HG03097 (cell line): Measurements from ENCODE around the gene OGDH.
"Not testable (repeated sequence)": the region's sequence is repeated elsewhere in the genome, so short reads cannot be mapped to it uniquely, and the experiment has no call there.

Experiments used
- ATAC-seq: cut with Tn5 transposase; IDR thresholded peaks from one replicate; pipeline ENCODE4 v1.9.1; 2021; ENCODE audit not compliant: unreplicated experiment, low FRiP score

Gene OGDH

DNA sequence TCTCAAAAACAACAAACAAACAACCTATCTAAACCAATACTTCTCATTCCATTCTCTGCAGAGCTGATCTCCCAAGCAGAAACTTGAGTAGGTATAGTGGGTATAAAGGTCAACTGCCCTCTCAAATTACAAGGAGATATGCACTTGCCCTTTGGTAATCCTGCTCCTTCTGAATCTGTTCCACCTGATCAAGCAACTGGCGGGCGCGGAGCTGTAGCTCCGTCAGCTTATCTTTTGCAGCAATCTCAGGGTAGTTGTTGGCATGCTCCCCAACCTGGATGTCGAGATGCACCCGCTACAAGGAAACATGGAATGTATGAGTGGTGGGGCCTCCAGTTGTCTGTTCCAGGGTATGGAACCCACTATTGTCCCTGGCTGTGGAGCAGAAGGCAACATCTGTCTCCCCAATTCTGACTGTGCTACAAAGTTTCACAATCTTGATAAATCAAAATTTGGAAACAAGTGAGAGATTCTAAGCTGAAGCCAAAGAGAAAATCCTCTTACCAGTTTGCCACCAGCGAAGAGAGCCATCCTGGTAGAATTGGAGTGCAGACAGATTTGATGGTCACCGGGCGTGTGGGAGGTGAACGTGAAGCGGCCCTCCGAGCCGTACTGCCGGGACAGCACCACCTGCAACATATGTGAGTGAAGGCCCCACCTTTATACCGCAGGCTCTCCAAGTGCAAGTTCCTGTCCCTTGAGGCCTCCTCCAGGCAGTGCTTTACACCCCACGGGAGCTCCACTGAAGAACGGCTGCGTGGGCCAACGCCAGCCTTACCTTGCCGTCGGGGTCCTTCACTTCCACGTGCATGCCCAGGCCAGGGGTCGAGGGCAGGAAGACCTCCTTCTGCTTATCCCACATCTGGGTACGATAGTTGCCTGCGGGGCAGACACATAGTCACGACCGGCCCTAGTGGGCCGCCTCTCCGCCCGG is 25.2 kb upstream of the OGDH start:
- ATAC-seq = peak; percentile 25

DNA sequence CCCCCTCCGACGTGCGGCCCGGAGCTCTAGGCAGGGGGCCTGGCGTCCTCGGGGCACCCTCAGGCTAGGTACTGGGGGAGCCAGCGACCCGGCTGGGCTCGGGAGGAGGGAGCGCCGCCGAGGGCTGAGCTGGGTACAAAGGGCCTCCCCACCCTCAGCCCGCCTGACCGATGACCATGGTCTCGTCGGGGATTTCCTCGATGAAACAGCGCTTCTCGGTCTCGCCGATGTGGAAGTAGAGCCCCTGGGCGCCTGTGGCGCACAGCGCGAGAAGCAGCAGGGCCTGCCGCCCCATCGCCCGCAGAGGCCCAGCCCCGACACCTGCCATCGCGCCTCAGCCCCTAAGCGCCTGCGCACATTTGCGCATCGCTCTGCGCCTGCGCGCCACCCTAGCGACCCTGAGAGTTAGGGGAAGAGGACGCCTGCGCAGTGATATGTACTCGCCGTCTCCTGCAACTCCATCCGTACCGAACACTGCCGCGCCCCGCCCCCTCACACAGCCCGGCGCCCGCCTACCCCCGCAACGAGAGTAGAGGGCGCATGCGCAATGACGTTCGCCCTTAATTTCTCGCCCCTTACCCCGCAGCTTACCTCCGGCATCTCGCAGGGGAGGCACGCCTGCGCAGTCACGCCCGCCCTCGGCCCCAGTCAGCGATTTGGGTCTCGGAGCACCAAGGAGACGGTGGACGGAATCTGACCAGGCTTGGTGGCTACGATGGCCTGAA is 24.4 kb upstream of the OGDH start, which contains the start of gene TMED4:
Gene TMED4 (minus strand): TSS at position 353 of the 725 bp plus-strand sequence. CDS start 25 bp downstream, at position 328.
- ATAC-seq = peak; percentile 78

DNA sequence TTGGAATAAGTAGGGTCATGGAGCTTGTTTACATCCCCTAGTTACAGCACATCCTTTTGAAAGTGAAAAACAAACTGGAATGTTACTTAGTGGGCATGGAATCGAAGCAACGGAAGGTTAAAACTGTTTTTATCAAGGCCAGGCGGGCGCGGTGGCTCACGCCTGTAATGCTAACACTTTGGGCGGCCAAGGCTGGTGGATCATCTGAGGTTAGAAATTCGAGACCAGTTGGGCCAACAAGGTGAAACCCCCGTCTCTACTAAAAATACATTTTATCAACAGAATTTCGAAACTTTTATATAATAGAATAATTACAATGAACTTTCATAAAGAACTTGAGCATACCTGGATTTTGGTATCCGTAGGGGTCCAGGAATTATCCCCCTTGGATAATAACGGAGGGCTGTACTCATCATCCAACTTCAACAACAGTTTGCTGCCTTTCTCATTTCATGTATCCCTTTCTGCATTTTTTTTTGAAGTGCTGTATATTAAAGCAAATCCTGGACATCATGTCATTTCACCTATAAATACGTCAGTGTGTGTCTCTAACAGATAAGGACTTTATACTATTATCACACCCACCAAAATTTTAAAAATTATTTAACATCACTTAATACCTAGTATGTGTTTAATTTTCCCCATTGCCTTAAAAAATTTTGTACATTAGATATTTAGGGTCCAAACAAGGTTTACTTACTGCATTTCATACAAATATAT is 23.1 kb upstream of the OGDH start:
- ATAC-seq = no peak

DNA sequence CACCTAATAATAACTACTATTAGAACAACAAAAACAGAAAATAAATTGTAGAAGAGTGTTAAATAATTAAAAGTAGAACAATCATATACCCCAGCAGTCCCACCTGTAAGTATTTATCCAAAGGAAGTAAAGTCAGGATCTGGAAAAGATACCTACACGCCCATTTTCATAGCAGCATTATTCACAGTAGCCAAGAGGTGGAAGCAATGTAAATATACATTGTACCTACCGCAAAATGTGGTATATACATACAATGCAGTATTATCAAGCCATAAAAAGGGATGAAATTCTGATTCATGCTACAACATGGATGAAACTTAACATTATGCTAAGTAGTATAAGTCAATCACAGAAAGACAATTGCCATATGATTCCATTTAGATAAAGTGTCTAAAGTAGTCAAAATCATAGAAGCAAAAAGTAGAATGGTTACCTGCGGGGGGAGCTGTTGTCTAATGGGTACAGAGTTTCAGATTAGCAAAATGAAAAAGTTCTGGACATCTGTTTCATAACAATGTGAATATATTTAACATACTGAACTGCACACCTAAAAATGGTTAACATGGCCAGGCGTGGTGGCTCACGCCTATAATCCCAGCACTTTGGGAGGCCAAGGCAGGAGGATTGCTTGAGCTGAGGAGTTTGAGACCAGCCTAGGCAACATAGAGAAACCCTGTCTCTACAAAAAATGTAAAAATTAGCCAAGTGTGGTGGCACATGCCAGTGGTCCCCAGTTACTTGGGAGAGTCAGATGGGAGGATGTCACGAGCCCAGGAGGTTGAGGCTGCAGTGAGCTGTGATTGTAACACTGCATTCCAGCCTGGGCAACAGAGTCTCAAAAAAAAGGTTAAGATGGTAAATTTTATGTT is 18.4 kb upstream of the OGDH start:
- ATAC-seq = no peak

DNA sequence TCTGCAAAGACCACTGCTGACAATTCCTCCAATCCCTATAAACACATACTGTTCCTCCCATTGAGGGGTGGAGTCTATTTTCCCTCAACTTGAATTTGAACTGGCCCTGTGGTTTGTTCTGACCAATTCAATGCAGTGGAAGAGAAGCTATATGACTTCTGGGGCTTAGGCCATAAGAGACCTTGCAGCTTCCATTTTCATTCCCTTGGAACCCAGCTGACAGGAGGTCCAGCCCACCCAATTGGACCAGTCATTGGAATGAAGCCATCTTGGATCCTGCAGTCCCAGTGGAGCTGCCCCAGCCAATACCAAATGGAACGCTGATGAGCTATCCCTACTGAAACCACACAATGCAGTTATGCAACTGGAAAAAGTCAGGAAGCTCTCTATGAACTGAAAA is 15.5 kb upstream of the OGDH start:
- no peak for ATAC-seq

DNA sequence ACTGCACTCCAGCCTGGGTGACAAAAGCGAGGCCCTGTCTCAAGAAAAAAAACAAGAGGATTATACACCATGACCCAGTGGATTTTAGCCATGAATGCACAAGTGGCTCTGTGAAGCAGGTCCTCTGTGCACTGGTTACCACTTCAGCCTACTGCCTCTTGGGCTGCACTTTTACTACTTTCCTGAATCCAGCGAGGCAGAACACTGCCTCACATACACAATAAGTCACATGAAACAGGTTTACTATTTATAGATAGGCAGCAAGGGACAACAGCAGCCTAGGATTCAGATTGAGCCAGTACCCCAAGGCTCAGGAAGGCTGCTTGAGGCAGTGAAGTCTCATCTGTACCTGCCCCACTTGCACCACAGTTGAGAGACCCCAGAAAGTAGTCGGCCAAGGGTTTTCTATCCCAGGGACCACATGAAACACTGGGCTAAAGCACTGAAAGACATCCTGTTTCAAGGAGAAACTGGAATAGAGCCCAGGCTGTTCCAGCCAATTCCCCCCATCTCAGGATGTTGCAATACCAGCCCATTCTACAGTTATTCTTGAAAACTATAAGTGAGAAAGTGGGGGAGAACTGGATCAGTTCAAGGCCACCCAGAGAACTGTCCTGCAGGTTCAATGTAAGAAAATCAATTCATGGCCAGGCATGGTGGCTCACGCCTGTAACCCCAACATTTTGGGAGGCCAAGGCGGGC is 10.3 kb upstream of the OGDH start:
- no peak for ATAC-seq

DNA sequence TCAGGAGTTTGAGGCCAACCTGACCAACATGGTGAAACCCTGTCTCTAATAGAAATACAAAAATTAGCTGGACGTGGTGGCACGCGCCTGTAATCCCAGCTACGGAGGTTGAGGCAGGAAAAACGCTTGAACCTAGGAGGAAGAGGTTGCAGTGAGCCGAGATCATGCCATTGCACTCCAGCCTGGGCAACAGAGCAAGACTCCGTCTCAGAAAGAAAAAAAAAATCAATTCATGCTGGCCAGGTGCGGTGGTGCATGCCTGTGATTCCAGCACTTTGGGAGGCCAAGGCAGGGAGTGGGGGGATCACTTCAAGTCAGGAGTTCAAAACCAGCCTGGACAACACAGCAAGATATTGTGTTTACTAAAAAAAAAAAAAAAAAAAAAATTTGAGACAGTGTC is 9.2 kb upstream of the OGDH start:
- ATAC-seq = not testable (repeated sequence)

DNA sequence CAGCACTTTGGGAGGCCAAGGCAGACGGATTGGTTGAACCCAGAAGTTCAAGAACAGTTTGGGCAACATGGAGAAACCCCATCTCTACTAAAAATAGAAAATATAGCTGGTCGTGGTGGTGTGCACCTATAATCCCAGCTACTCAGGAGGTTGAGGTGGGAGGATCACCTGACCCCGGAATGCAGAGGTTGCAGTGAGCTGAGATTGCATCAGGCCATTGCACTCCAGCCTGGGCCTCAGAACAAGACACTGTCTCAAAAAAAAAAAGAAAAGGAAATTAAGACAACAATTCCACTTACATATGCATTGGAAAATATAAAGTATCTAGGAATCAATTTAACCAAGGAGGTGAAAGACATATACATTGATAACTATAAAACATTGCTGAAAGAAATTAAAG is 7.2 kb upstream of the OGDH start:
- ATAC-seq = no peak

DNA sequence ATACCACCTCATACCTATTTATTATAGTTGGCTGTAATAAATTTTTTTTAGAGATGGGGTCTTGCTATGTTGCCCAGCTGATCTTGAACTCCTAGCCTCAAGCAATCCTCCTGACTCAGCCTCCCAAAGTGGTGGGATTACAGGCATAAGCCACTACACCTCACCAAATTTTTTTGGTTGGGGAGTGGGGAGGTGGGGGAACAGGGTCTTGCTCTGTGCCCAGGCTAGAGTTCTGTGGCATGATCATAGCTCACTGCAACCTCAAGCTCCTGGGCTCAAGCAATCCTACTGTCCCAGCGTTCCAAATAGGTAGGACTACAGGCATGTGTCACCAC is 3.9 kb upstream of the OGDH start:
- ATAC-seq = no peak

DNA sequence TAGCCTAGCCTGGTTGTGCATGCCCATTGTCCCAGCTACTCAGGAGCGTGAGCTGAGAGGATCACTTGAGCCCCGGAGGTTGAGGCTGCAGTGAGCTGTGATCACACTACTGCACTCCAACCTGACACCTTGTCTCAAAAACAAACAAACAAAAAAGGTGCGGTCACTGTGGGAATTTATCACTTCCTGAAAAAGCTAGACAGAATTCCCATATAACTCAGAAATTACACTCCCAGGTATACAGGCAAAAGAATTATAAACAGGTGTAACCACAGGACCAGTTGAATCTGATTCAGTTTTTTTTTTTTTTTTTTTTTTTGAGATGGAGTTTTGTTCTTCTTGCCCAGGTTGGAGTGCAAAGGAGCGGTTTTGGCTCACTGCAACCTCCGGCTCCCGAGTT is 3.2 kb upstream of the OGDH start:
- no peak for ATAC-seq

DNA sequence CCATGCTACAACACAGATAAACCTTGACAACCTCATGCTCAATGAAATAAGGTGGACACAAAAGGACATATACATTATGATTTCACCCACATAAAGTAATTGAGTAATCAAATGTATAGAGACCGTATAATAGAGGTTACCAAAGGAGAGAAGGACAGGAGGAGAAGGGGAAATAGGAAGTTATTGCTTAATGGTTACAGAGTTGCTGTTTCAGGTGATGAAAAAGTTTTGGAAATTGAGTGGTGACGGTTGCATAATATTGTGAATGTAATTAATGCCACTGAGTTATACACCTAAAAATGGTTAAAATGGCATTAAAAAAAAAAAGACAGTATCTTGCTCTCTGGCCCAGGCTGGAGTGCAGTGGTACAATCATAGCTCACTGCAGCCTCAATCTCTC is 1.5 kb upstream of the OGDH start:
- ATAC-seq = no peak

DNA sequence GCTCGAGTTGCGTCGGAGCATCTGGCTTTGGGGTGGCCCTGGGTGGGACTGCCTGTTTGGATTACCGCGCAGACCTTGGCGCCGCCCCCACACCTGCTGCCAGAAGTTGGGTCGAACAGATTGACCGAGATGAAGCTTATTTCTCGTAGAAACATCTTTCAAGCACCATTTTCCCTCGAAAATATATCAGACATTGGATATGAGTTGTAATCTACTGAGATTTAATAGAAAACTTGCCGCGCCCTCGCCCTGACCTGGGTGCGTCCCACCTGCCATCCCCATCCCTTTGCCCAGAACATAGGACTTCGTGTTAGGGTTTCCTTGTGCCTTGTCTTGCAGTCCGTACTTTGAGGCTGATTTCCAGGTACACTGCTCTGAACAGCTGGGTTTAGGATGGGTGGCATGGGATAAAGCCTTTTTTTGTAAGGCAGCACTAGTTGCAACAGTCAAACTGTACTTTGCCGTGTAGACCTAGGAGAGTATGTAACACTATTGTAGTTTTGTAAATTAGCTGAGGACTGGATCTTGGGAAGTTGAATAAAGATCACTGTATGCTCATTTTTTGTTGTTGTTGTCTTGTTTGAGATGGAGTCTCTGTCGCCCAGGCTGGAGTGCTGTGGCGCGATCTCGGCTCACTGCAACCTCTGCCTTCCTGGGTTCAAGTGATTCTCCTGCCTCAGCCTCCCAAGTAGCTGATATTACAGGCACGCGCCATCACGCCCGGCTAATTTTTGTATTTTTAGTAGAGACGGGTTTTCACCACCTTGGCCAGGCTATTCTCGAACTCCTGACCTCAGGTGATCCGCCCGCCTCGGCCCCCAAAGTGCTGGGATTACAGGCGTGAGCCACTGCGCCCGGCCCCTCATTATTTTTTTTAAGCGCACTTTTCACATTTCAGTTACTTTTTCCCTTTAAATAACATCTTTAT is 978 bp downstream of the OGDH start:
- ATAC-seq = no peak

DNA sequence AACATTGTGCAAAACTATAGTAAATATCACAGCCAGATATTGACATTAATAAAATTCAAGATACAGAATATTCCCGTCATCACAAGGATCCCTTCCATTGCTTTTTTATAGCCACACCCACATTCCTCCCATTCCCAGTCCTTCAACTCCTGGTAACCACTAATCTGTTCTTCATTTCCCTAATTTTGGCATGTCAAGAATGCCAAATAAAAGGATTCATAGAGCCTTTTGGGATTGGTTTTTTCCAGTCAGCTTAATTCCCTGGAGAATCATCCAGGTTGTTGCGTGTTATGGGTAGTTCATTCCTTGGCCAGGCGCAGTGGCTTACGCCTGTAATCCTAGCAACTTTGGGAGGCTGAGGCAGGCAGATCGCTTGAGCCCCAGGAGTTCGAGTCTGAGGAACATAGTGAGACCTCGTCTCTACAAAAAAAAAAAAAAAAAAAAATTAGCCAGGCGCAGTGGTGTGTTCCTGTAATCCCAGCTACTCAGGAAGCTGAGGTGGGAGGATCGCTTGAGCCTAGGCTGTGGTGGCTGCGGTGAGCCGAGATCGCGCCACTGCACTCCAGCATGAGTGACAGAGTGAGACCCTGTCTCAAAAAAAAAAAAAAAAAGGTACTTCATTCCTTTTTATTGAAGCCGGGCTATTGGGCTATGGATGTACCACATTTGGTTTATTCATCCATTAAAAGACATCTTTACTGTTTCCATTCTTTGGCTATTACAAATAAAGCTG is 2.7 kb downstream of the OGDH start:
- ATAC-seq = no peak

DNA sequence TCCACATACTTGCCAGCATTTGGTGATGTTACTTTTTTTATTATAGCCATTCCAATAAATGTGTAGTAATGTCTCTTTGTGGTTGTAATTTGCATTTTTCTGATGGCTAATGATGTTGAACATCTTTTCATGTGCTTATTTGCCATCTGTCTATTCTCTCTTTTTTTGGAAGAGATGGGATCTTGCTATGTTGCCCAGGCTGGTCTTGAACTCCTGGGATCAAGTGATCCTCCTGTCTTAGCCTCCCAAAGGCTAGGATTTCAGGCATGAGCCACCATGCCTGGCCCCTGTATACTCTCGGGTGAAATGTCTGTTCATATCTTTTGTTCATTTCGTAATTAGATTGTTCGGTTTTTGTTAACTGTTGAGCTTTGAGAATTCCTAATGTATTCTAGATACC is 3.4 kb downstream of the OGDH start:
- ATAC-seq = no peak

DNA sequence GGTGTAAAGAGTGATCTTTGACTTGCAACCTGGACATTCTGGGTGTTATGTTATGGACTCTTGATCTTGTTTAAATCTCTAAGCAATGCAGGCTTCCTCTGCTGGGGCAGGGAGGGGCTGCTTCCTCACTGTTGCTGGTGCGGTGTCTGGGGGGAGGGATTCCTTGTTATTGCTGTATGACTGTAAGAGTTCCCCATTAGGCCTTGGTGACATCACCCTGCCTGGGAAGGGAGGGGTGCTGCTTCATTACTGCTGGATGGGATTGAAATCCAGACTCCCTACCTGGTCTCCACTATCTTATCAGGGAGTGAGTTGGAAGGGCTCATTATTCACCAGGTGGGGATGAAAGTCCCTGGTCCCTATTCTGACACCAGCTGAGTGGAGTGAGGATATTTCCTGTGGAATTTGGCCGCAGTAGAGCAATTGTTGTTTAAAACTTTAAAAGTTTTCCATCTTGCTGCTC is 8.8 kb downstream of the OGDH start:
- ATAC-seq = no peak

DNA sequence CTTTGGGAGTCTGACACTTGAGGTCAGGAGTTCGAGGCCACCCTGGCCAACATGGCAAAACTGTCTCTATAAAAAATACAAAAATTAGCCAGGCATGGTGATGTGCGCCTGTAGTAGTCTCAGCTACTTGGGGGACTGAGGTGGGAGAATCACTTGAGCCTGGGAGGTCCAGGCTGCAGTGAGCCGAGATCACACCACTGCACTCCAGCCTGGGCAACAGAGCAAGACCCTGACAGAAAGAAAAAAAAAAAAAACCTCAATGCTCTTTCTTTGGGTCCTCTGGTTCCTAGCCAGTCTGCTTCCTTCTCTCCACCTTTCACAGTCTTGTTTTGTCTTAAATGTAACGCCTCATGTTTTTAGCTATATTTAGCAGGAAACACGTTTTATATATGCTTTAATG is 9.4 kb downstream of the OGDH start:
- ATAC-seq = no peak

DNA sequence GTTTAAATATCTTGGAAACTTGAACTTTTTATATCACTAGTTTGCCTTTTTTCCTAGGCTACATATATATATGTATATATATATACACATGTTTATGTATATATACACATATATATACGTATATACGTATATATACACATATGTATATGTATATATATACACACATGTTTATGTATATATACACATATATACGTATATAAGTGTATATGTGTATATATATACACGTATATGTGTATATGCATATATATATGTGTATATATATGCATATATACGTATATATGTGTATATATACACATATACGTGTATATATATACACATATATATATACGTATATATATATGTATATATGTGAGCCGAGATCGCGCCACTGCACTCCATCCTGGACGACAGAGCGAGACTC is 10.1 kb downstream of the OGDH start:
- no peak for ATAC-seq
